Thyroid gland (tissue), 4 donors: Measurements from ENCODE around the gene TBCD.

Experiments used
- CTCF ChIP-seq, 6 experiments: fragments of 200-600 bp in 3 of 6; fragments of 450-650 bp in 3 of 6; sonication (generic) in 3 of 6; IDR thresholded peaks; one replicate each; pipeline ENCODE4 v1.5.1; 2016 to 2019; ENCODE audit warnings: antibody characterized with exemption in 6 of 6, mild to moderate bottlenecking in 2 of 6, inconsistent platforms in 1 of 6, moderate library complexity in 1 of 6
- POLR2A ChIP-seq, 2 donors: fragments of 450-650 bp; IDR thresholded peaks; one replicate each; pipeline ENCODE4 v1.6.1; 2017; ENCODE audit warnings: antibody characterized with exemption in 2 of 2, mild to moderate bottlenecking in 2 of 2, moderate library complexity in 1 of 2

- TF ChIP-seq POLR2A (IDR thresholded peaks at IDR 0.05) (peak in 1 of 2 donors; percentile 48), CTCF (IDR thresholded peaks at IDR 0.05) (peak in 1 of 6 experiments; percentile 21)
Observed at GRCh38 chr17:82751571-82752370, at the start of gene TBCD.
